ENCODE results near the gene IPO13. TPM values are rescaled to one million over a fixed set of nuclear protein-coding genes. Genes with fewer than 3 reads are reported as not detected.

The IPO13 gene
- total RNA-seq, 4 donors from 2014 or later: 21.1 to 48.1 (median 42.0) TPM

GRCh38 chr1:44002606-44003157 lies 55.9 kb downstream of the IPO13 start:
- H3K9me3 ChIP-seq: no peaks in the 10 kb centered on the region
- 81 to 87% methylated on average over 9 of the region's 14 CpGs for WGBS, 2 donors
- intact Hi-C loops (cut with DNase I): no loop called here

GRCh38 chr1:44008259-44008658 lies 61.5 kb downstream of the IPO13 start:
- no peak for DNase-seq
- no peak for TF ChIP-seq POLR2A (IDR thresholded peaks at IDR 0.05)
- TF ChIP-seq CTCF (IDR thresholded peaks at IDR 0.05): no peak
- Histone ChIP-seq H3K36me3 (no peaks in the 10 kb centered on the region), H3K4me3 (replicated peaks in 1 of 3) (no peak overlapping the region), H3K27me3 (no peaks in the 10 kb centered on the region), H3K4me1 (peaks cover 0 to 4% of the 10 kb centered on the region in 2 donors), H3K27ac (no peak overlapping the region), H3K9me3 (no peaks in the 10 kb centered on the region)
- intact Hi-C loops (cut with DNase I): loop anchor here (5.0 kb wide), 1 partner anchor 39 kb away; no protein-coding TSS in a partner anchor
- 91 to 97% methylated on average over 12 of the region's 12 CpGs for WGBS, 2 donors

More at GRCh38 chr1:44002606-44003157, 55.9 kb downstream of the IPO13 start:
- Histone ChIP-seq H3K27ac (no peak overlapping the region), H3K27me3 (no peaks in the 10 kb centered on the region), H3K4me3 (replicated peaks in 1 of 3) (no peak overlapping the region), H3K36me3 (no peaks in the 10 kb centered on the region), H3K4me1 (peaks cover 0 to 4% of the 10 kb centered on the region in 2 donors)
- no peak for DNase-seq
- TF ChIP-seq CTCF (IDR thresholded peaks at IDR 0.05): no peak
- TF ChIP-seq POLR2A (IDR thresholded peaks at IDR 0.05): no peak

- Histone ChIP-seq H3K27me3 (no peaks in the 10 kb centered on the region), H3K9me3 (no peaks in the 10 kb centered on the region), H3K4me1 (peaks cover 0 to under 1% of the 10 kb centered on the region in 2 donors), H3K27ac (no peak overlapping the region), H3K36me3 (no peaks in the 10 kb centered on the region), H3K4me3 (replicated peaks in 1 of 3) (no peak overlapping the region)
- DNase-seq: no peak
- intact Hi-C loops (cut with DNase I): no loop called here
- TF ChIP-seq CTCF (IDR thresholded peaks at IDR 0.05) (no peak), POLR2A (IDR thresholded peaks at IDR 0.05) (no peak)
- WGBS, 2 donors: 89 to 93% methylated on average over 5 to 6 of the region's 11 CpGs
Measured at GRCh38 chr1:44010935-44011471, 64.3 kb downstream of the IPO13 start.

- no peaks in the 10 kb centered on the region for H3K36me3 ChIP-seq
- no peaks in the 10 kb centered on the region for H3K27me3 ChIP-seq
- no peaks in the 10 kb centered on the region for H3K4me1 ChIP-seq
- H3K27ac ChIP-seq: no peak overlapping the region
- intact Hi-C loops (cut with DNase I): no loop called here
- no peak for DNase-seq
- no peaks in the 10 kb centered on the region for H3K9me3 ChIP-seq
- no peak for TF ChIP-seq POLR2A (IDR thresholded peaks at IDR 0.05)
- TF ChIP-seq CTCF (IDR thresholded peaks at IDR 0.05): no peak
- H3K4me3 ChIP-seq (replicated peaks in 1 of 3): no peak overlapping the region
- WGBS, 2 donors: 82 to 83% methylated on average over 2 of the region's 2 CpGs
Measured at GRCh38 chr1:44012404-44012803, 65.7 kb downstream of the IPO13 start.

GRCh38 chr1:44012941-44013609 lies 66.3 kb downstream of the IPO13 start:
- TF ChIP-seq POLR2A (IDR thresholded peaks at IDR 0.05) (no peak), CTCF (IDR thresholded peaks at IDR 0.05) (no peak)
- no peak for DNase-seq
- Histone ChIP-seq H3K4me3 (replicated peaks in 1 of 3) (no peak overlapping the region), H3K9me3 (no peaks in the 10 kb centered on the region), H3K27me3 (no peaks in the 10 kb centered on the region), H3K36me3 (no peaks in the 10 kb centered on the region), H3K4me1 (no peaks in the 10 kb centered on the region), H3K27ac (no peak overlapping the region)
- 57% methylated on average over 1 of the region's 13 CpGs; no CpG with 5 or more reads in 1 of the 2 donors for WGBS, 2 donors
- intact Hi-C loops (cut with DNase I): no loop called here
